SK-N-SH (cell line): ENCODE data around the gene GPR180. TPM values are rescaled to one million over a fixed set of nuclear protein-coding genes. Genes with fewer than 3 reads are reported as not detected.

ENCODE experiments used
- CTCF ChIA-PET: fragments of 300-600, 350-600 bp; formaldehyde crosslinking; extraction: SDS; loops from one replicate; lab custom pipeline; 2021; lab: Yijun Ruan, JAX
- POLR2A ChIA-PET: fragments of 350-600 bp; sonication (Branson Sonifier 250); formaldehyde crosslinking; extraction: SDS; loops from one replicate; lab custom pipeline; 2020; ENCODE audit warnings: antibody characterized with exemption, inconsistent platforms; lab: Yijun Ruan, JAX
- DNase-seq: peaks from one replicate; pipeline ENCODE4 v3.0.0; 2012
- H2AFZ ChIP-seq: fragments of 200-600 bp; sonication (generic); 2 replicates; pipeline ENCODE4 v1.8.1; 2016; ENCODE audit warnings: antibody characterized with exemption, mild to moderate bottlenecking, low read depth
- H3F3A ChIP-seq: fragments of 200-600 bp; sonication (generic); replicated peaks from 2 replicates; pipeline ENCODE3; 2016; ENCODE audit warnings: antibody characterized with exemption, mild to moderate bottlenecking; ENCODE audit not compliant: insufficient read depth
- H3K27ac ChIP-seq, 2 experiments: fragments of 200-500 bp in 1 of 2; fragments of 200-600 bp in 1 of 2; sonication (Bioruptor generic) in 1 of 2; sonication (generic), shearing (Covaris generic) in 1 of 2; 2 replicates each; pipeline versions ENCODE4 v1.5.1 to v1.6.1; 2014 to 2016; ENCODE audit warnings: low read depth in 2 of 2, inconsistent platforms in 1 of 2, low read length in 1 of 2, mild to moderate bottlenecking in 1 of 2, mixed read lengths in 1 of 2
- H3K27me3 ChIP-seq: fragments of 200-600 bp; sonication (generic), shearing (Covaris generic); 2 replicates; pipeline ENCODE4 v1.6.1; 2016; ENCODE audit warnings: mixed run types; ENCODE audit not compliant: insufficient read depth
- H3K36me3 ChIP-seq, 2 experiments: fragments of 200-500 bp in 1 of 2; fragments of 200-600 bp in 1 of 2; sonication (Bioruptor generic) in 1 of 2; sonication (generic) in 1 of 2; replicated peaks in 1 of 2; 2 replicates each; pipeline versions ENCODE3 to v1.5.1; 2014 to 2016; ENCODE audit warnings: low read length in 1 of 2, mild to moderate bottlenecking in 1 of 2; ENCODE audit not compliant: insufficient read depth in 2 of 2, control insufficient read depth in 1 of 2
- H3K4me1 ChIP-seq, 2 experiments: fragments of 200-500 bp in 1 of 2; fragments of 200-600 bp in 1 of 2; sonication (Bioruptor generic) in 1 of 2; sonication (generic), shearing (Covaris generic) in 1 of 2; 2 replicates each; pipeline versions ENCODE4 v1.5.1 to v1.6.1; 2014 to 2016; ENCODE audit warnings: low read depth in 1 of 2, low read length in 1 of 2, mixed run types in 1 of 2; ENCODE audit not compliant: insufficient read depth in 2 of 2, control insufficient read depth in 1 of 2
- H3K4me2 ChIP-seq: fragments of 200-600 bp; sonication (generic), shearing (Covaris generic); 2 replicates; pipeline ENCODE4 v1.6.1; 2017; ENCODE audit warnings: mixed run types
- H3K4me3 ChIP-seq, 2 experiments: fragments of 200-500 bp in 1 of 2; fragments of 200-600 bp in 1 of 2; sonication (Bioruptor generic) in 1 of 2; sonication (generic), shearing (Covaris generic) in 1 of 2; 2 replicates each; pipeline versions ENCODE4 v1.5.1 to v1.8.1; 2014 to 2016; ENCODE audit warnings: low read depth in 2 of 2, inconsistent platforms in 1 of 2, low read length in 1 of 2, mild to moderate bottlenecking in 1 of 2, mixed read lengths in 1 of 2, moderate library complexity in 1 of 2
- H3K79me2 ChIP-seq: fragments of 200-600 bp; sonication (generic); 2 replicates; pipeline ENCODE4 v1.8.1; 2017; ENCODE audit warnings: mild to moderate bottlenecking; ENCODE audit not compliant: insufficient read depth
- H3K9ac ChIP-seq: fragments of 200-600 bp; sonication (generic); 2 replicates; pipeline ENCODE4 v1.6.1; 2017; ENCODE audit warnings: mixed run types
- H3K9me2 ChIP-seq: fragments of 200-600 bp; sonication (generic); 2 replicates; pipeline ENCODE4 v1.6.1; 2017; ENCODE audit warnings: mixed run types
- H3K9me3 ChIP-seq: fragments of 200-600 bp; sonication (generic); 2 replicates; pipeline ENCODE4 v1.6.1; 2017; ENCODE audit warnings: mixed run types, mild to moderate bottlenecking, moderate library complexity
- H4K20me1 ChIP-seq: fragments of 200-600 bp; sonication (generic); 2 replicates; pipeline ENCODE4 v1.6.1; 2017; ENCODE audit warnings: mild to moderate bottlenecking, mixed run types; ENCODE audit not compliant: insufficient read depth
- CHD2 ChIP-seq: fragments of 150-350 bp; IDR thresholded peaks from 2 replicates; pipeline ENCODE4 v1.6.1; 2018; ENCODE audit warnings: low read length; ENCODE audit not compliant: partially characterized antibody
- CTCF ChIP-seq: fragments of 200-600 bp; sonication (generic); IDR thresholded peaks from 2 replicates; pipeline ENCODE4 v1.6.1; 2017; ENCODE audit warnings: antibody characterized with exemption, mild to moderate bottlenecking, moderate library complexity
- ELF1 ChIP-seq: IDR thresholded peaks from 2 replicates; pipeline ENCODE4 v1.4.0; 2012
- EZH2phosphoT487 ChIP-seq: fragments of 200-600 bp; sonication (generic); IDR thresholded peaks from 2 replicates; pipeline ENCODE4 v1.6.1; 2017; ENCODE audit warnings: low read depth, mixed run types, mild to moderate bottlenecking, antibody characterized with exemption, moderate library complexity, borderline replicate concordance
- FOXM1 ChIP-seq: IDR thresholded peaks from 2 replicates; pipeline ENCODE4 v1.4.0; 2012; ENCODE audit warnings: low read depth, mild to moderate bottlenecking
- IRF3 ChIP-seq: fragments of 150-350 bp; IDR thresholded peaks from 2 replicates; pipeline ENCODE4 v1.6.1; 2016; ENCODE audit warnings: mild to moderate bottlenecking, low read depth, low read length
- JUND ChIP-seq: IDR thresholded peaks from 2 replicates; pipeline ENCODE4 v1.4.0; 2012
- NFIC ChIP-seq: IDR thresholded peaks from 2 replicates; pipeline ENCODE4 v1.4.0; 2012; ENCODE audit warnings: borderline replicate concordance
- PBX3 ChIP-seq: IDR thresholded peaks from 2 replicates; pipeline ENCODE4; 2012
- POLR2AphosphoS5 ChIP-seq: IDR thresholded peaks from 2 replicates; pipeline ENCODE4 v1.6.1; 2012; ENCODE audit warnings: low read depth, low read length
- SIN3A ChIP-seq: IDR thresholded peaks from 2 replicates; pipeline ENCODE4 v1.6.1; 2012; ENCODE audit warnings: low read depth, mild to moderate bottlenecking, low read length, moderate library complexity, borderline replicate concordance
- USF1 ChIP-seq: IDR thresholded peaks from 2 replicates; pipeline ENCODE4 v1.4.0; 2012; ENCODE audit warnings: low read depth, borderline replicate concordance
- USF2 ChIP-seq: fragments of 150-350 bp; IDR thresholded peaks from 2 replicates; pipeline ENCODE4 v1.6.1; 2017; ENCODE audit warnings: antibody characterized with exemption, low read length, low read depth, borderline replicate concordance
- WGBS: methylation state at CpG from one replicate; pipeline ENCODE4 v1.1.6; 2017; ENCODE audit warnings: low lambda C conversion rate; 5-methylcytosine and 5-hydroxymethylcytosine counted together
- polyA plus RNA-seq, 3 experiments: library from polyadenylated mRNA; depleted of rRNA; stranded (reverse); fragments of >200 nt; gene quantifications; 2 replicates each; pipeline ENCODE4 v1.2.3, GENCODE V29; 2012
- TF ChIP-seq, protein P1 (sequence below): IDR thresholded peaks from 2 replicates; pipeline ENCODE4 v1.4.0; 2012; ENCODE audit warnings: low read depth

The GPR180 gene
- polyA plus RNA-seq, 1 of the 3 experiments (the other 2 are of a cell fraction) = 1.8 TPM

GRCh38 chr13:94598281-94598680 is 3.4 kb upstream of the GPR180 start:
- no peak overlapping the region for H2AFZ ChIP-seq
- CTCF ChIA-PET = no interaction called here
- peaks cover 0 to 1% of the 10 kb centered on the region in 2 experiments for H3K36me3 ChIP-seq
- no peak overlapping the region for H3K4me3 ChIP-seq
- peaks cover 0 to 20% of the 10 kb centered on the region in 2 experiments; a peak in 3 of 4 replicates for H3K4me1 ChIP-seq
- 95% methylated on average over 3 of the region's 3 CpGs for WGBS
- no peak for DNase-seq
- no peaks in the 10 kb centered on the region for H3F3A ChIP-seq
- TF ChIP-seq USF2 = no peak
- TF ChIP-seq CHD2 = no peak
- no peak for TF ChIP-seq SIN3A
- no peak for TF ChIP-seq ELF1
- TF ChIP-seq EZH2phosphoT487 = no peak
- no peak for TF ChIP-seq PBX3
- TF ChIP-seq FOXM1 = no peak
- TF ChIP-seq, protein P1, sequence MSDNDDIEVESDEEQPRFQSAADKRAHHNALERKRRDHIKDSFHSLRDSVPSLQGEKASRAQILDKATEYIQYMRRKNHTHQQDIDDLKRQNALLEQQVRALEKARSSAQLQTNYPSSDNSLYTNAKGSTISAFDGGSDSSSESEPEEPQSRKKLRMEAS = no peak
- TF ChIP-seq POLR2AphosphoS5 = no peak
- TF ChIP-seq NFIC = no peak
- no peak for TF ChIP-seq IRF3
- no peak for TF ChIP-seq CTCF
- peaks cover 41% of the 10 kb centered on the region for H3K79me2 ChIP-seq
- H3K27ac ChIP-seq = no peak overlapping the region
- H3K9me2 ChIP-seq = no peaks in the 10 kb centered on the region
- H3K9me3 ChIP-seq = no peaks in the 10 kb centered on the region
- H3K9ac ChIP-seq = no peak overlapping the region
- POLR2A ChIA-PET = no interaction called here
- no peaks in the 10 kb centered on the region for H4K20me1 ChIP-seq
- no peaks in the 10 kb centered on the region for H3K27me3 ChIP-seq
- H3K4me2 ChIP-seq = no peak overlapping the region

DNA sequence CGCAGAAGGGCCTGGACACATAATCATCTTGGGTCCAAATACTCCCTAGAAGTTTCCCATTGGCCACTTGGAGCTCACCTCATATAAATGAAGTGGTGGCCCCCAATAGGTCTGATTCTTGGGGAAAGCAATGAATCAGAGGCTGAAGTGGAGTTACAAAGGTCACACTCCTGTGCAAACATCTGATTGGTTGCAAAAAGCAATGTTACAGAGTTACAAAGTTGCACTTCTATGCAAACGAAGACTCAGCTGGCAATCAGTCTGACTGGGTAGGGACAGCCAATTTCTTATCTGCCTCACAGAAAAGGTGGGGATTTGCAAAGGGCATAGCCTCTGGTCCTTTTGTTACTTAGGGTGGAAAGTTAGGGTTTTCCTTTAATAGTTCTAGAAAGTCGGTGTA is 1.8 kb upstream of the GPR180 start:
- Histone ChIP-seq H2AFZ (no peak overlapping the region), H3F3A (no peaks in the 10 kb centered on the region), H3K9me2 (no peaks in the 10 kb centered on the region), H3K9ac (no peak overlapping the region), H3K79me2 (peaks cover 39% of the 10 kb centered on the region), H3K27ac (no peak overlapping the region), H3K36me3 (no peaks in the 10 kb centered on the region), H3K9me3 (no peaks in the 10 kb centered on the region), H3K4me2 (no peak overlapping the region), H3K27me3 (no peaks in the 10 kb centered on the region), H4K20me1 (no peaks in the 10 kb centered on the region), H3K4me1 (peaks cover 0 to 14% of the 10 kb centered on the region in 2 experiments; a peak in 3 of 4 replicates), H3K4me3 (no peak overlapping the region)
- TF ChIP-seq USF1 (no peak), FOXM1 (no peak), EZH2phosphoT487 (no peak), JUND (no peak)
- POLR2A ChIA-PET = no interaction called here
- CTCF ChIA-PET = no interaction called here
- WGBS = 90% methylated on average over 3 of the region's 3 CpGs
- no peak for DNase-seq
